SK-N-SH (cell line): Measurements from ENCODE around the gene BCAP31. TPM values are rescaled to one million over a fixed set of nuclear protein-coding genes. Genes with fewer than 3 reads are reported as not detected.

Experiments
- CTCF ChIA-PET: fragments of 300-600, 350-600 bp; formaldehyde crosslinking; extraction: SDS; loops from one replicate; lab custom pipeline; 2021; lab: Yijun Ruan, JAX
- POLR2A ChIA-PET: fragments of 350-600 bp; sonication (Branson Sonifier 250); formaldehyde crosslinking; extraction: SDS; loops from one replicate; lab custom pipeline; 2020; ENCODE audit warnings: antibody characterized with exemption, inconsistent platforms; lab: Yijun Ruan, JAX
- DNase-seq: peaks from one replicate; pipeline ENCODE4 v3.0.0; 2012
- H2AFZ ChIP-seq: fragments of 200-600 bp; sonication (generic); 2 replicates; pipeline ENCODE4 v1.8.1; 2016; ENCODE audit warnings: antibody characterized with exemption, mild to moderate bottlenecking, low read depth
- H3F3A ChIP-seq: fragments of 200-600 bp; sonication (generic); replicated peaks from 2 replicates; pipeline ENCODE3; 2016; ENCODE audit warnings: antibody characterized with exemption, mild to moderate bottlenecking; ENCODE audit not compliant: insufficient read depth
- H3K27ac ChIP-seq, 2 experiments: fragments of 200-500 bp in 1 of 2; fragments of 200-600 bp in 1 of 2; sonication (Bioruptor generic) in 1 of 2; sonication (generic), shearing (Covaris generic) in 1 of 2; 2 replicates each; pipeline versions ENCODE4 v1.5.1 to v1.6.1; 2014 to 2016; ENCODE audit warnings: low read depth in 2 of 2, inconsistent platforms in 1 of 2, low read length in 1 of 2, mild to moderate bottlenecking in 1 of 2, mixed read lengths in 1 of 2
- H3K27me3 ChIP-seq: fragments of 200-600 bp; sonication (generic), shearing (Covaris generic); 2 replicates; pipeline ENCODE4 v1.6.1; 2016; ENCODE audit warnings: mixed run types; ENCODE audit not compliant: insufficient read depth
- H3K36me3 ChIP-seq, 2 experiments: fragments of 200-500 bp in 1 of 2; fragments of 200-600 bp in 1 of 2; sonication (Bioruptor generic) in 1 of 2; sonication (generic) in 1 of 2; replicated peaks in 1 of 2; 2 replicates each; pipeline versions ENCODE3 to v1.5.1; 2014 to 2016; ENCODE audit warnings: low read length in 1 of 2, mild to moderate bottlenecking in 1 of 2; ENCODE audit not compliant: insufficient read depth in 2 of 2, control insufficient read depth in 1 of 2
- H3K4me1 ChIP-seq, 2 experiments: fragments of 200-500 bp in 1 of 2; fragments of 200-600 bp in 1 of 2; sonication (Bioruptor generic) in 1 of 2; sonication (generic), shearing (Covaris generic) in 1 of 2; 2 replicates each; pipeline versions ENCODE4 v1.5.1 to v1.6.1; 2014 to 2016; ENCODE audit warnings: low read depth in 1 of 2, low read length in 1 of 2, mixed run types in 1 of 2; ENCODE audit not compliant: insufficient read depth in 2 of 2, control insufficient read depth in 1 of 2
- H3K4me2 ChIP-seq: fragments of 200-600 bp; sonication (generic), shearing (Covaris generic); 2 replicates; pipeline ENCODE4 v1.6.1; 2017; ENCODE audit warnings: mixed run types
- H3K4me3 ChIP-seq, 2 experiments: fragments of 200-500 bp in 1 of 2; fragments of 200-600 bp in 1 of 2; sonication (Bioruptor generic) in 1 of 2; sonication (generic), shearing (Covaris generic) in 1 of 2; 2 replicates each; pipeline versions ENCODE4 v1.5.1 to v1.8.1; 2014 to 2016; ENCODE audit warnings: low read depth in 2 of 2, inconsistent platforms in 1 of 2, low read length in 1 of 2, mild to moderate bottlenecking in 1 of 2, mixed read lengths in 1 of 2, moderate library complexity in 1 of 2
- H3K79me2 ChIP-seq: fragments of 200-600 bp; sonication (generic); 2 replicates; pipeline ENCODE4 v1.8.1; 2017; ENCODE audit warnings: mild to moderate bottlenecking; ENCODE audit not compliant: insufficient read depth
- H3K9ac ChIP-seq: fragments of 200-600 bp; sonication (generic); 2 replicates; pipeline ENCODE4 v1.6.1; 2017; ENCODE audit warnings: mixed run types
- H3K9me2 ChIP-seq: fragments of 200-600 bp; sonication (generic); 2 replicates; pipeline ENCODE4 v1.6.1; 2017; ENCODE audit warnings: mixed run types
- H3K9me3 ChIP-seq: fragments of 200-600 bp; sonication (generic); 2 replicates; pipeline ENCODE4 v1.6.1; 2017; ENCODE audit warnings: mixed run types, mild to moderate bottlenecking, moderate library complexity
- H4K20me1 ChIP-seq: fragments of 200-600 bp; sonication (generic); 2 replicates; pipeline ENCODE4 v1.6.1; 2017; ENCODE audit warnings: mild to moderate bottlenecking, mixed run types; ENCODE audit not compliant: insufficient read depth
- CHD2 ChIP-seq: fragments of 150-350 bp; IDR thresholded peaks from 2 replicates; pipeline ENCODE4 v1.6.1; 2018; ENCODE audit warnings: low read length; ENCODE audit not compliant: partially characterized antibody
- EZH2phosphoT487 ChIP-seq: fragments of 200-600 bp; sonication (generic); IDR thresholded peaks from 2 replicates; pipeline ENCODE4 v1.6.1; 2017; ENCODE audit warnings: low read depth, mixed run types, mild to moderate bottlenecking, antibody characterized with exemption, moderate library complexity, borderline replicate concordance
- FOSL2 ChIP-seq: IDR thresholded peaks from 2 replicates; pipeline ENCODE4 v1.4.0; 2012; ENCODE audit warnings: low read depth, mild to moderate bottlenecking, moderate library complexity, borderline replicate concordance
- FOXJ3 ChIP-seq: sonication (generic); formaldehyde crosslinking; IDR thresholded peaks from 2 replicates; pipeline ENCODE4 v1.5.1; 2020; ENCODE audit warnings: mild to moderate bottlenecking, missing genetic modification reagents
- FOXM1 ChIP-seq: IDR thresholded peaks from 2 replicates; pipeline ENCODE4 v1.4.0; 2012; ENCODE audit warnings: low read depth, mild to moderate bottlenecking
- GABPA ChIP-seq: IDR thresholded peaks from 2 replicates; pipeline ENCODE4 v1.4.0; 2012; ENCODE audit warnings: low read depth, mild to moderate bottlenecking
- MEF2A ChIP-seq: IDR thresholded peaks from 2 replicates; pipeline ENCODE4 v1.4.0; 2012; ENCODE audit warnings: low read depth, borderline replicate concordance
- MXI1 ChIP-seq: IDR thresholded peaks from 2 replicates; pipeline ENCODE4 v1.6.1; 2012; ENCODE audit warnings: mild to moderate bottlenecking, low read depth, low read length, improper control_type of control experiment
- NFIC ChIP-seq: IDR thresholded peaks from 2 replicates; pipeline ENCODE4 v1.4.0; 2012; ENCODE audit warnings: borderline replicate concordance
- NRF1 ChIP-seq: IDR thresholded peaks from 2 replicates; pipeline ENCODE4 v1.6.1; 2012; ENCODE audit warnings: low read depth, mild to moderate bottlenecking, low read length
- PBX3 ChIP-seq: IDR thresholded peaks from 2 replicates; pipeline ENCODE4; 2012
- RCOR1 ChIP-seq: fragments of 150-350 bp; IDR thresholded peaks from 2 replicates; pipeline ENCODE4 v1.6.1; 2017; ENCODE audit warnings: antibody characterized with exemption, low read length
- RXRA ChIP-seq: IDR thresholded peaks from 2 replicates; pipeline ENCODE4 v1.4.0; 2012; ENCODE audit warnings: low read depth, mild to moderate bottlenecking, borderline replicate concordance
- SIN3A ChIP-seq: IDR thresholded peaks from 2 replicates; pipeline ENCODE4 v1.6.1; 2012; ENCODE audit warnings: low read depth, mild to moderate bottlenecking, low read length, moderate library complexity, borderline replicate concordance
- SMC3 ChIP-seq: IDR thresholded peaks from 2 replicates; pipeline ENCODE4 v1.6.1; 2012; ENCODE audit warnings: low read depth, low read length, improper control_type of control experiment
- WGBS: methylation state at CpG from one replicate; pipeline ENCODE4 v1.1.6; 2017; ENCODE audit warnings: low lambda C conversion rate; 5-methylcytosine and 5-hydroxymethylcytosine counted together
- polyA plus RNA-seq, 3 experiments: library from polyadenylated mRNA; depleted of rRNA; stranded (reverse); fragments of >200 nt; gene quantifications; 2 replicates each; pipeline ENCODE4 v1.2.3, GENCODE V29; 2012
- TF ChIP-seq, protein P1 (sequence below): fragments of 200-600 bp; sonication (generic); IDR thresholded peaks from 2 replicates; pipeline ENCODE4 v1.6.1; 2017; ENCODE audit warnings: antibody characterized with exemption, mild to moderate bottlenecking, moderate library complexity
- TF ChIP-seq, protein P2 (sequence below): fragments of 150-350 bp; IDR thresholded peaks from 2 replicates; pipeline ENCODE4 v1.6.1; 2016; ENCODE audit warnings: mild to moderate bottlenecking, low read depth, low read length
- TF ChIP-seq, protein P3 (sequence below): IDR thresholded peaks from 2 replicates; pipeline ENCODE4 v1.4.0; 2012; ENCODE audit warnings: low read depth, borderline replicate concordance

The BCAP31 gene
- polyA plus RNA-seq, 1 of the 3 experiments (the other 2 are of a cell fraction), result 173 TPM

GRCh38 chrX:153735274-153735673 is 11.1 kb upstream of the BCAP31 start:
- WGBS, result 80% methylated on average over 9 of the region's 9 CpGs
- Histone ChIP-seq H3K79me2 (no peaks in the 10 kb centered on the region), H3K27me3 (no peaks in the 10 kb centered on the region; the same call in 1 of the 2 replicates), H3K4me1 (peaks cover 0 to 7% of the 10 kb centered on the region in 2 experiments; a peak in 1 of 4 replicates), H3K9me2 (no peaks in the 10 kb centered on the region), H3K36me3 (peaks cover 2 to 8% of the 10 kb centered on the region in 2 experiments), H4K20me1 (no peaks in the 10 kb centered on the region), H3K9me3 (no peaks in the 10 kb centered on the region), H2AFZ (no peak overlapping the region), H3K4me2 (no peak overlapping the region), H3K27ac (no peak overlapping the region), H3K4me3 (no peak overlapping the region), H3K9ac (no peak overlapping the region), H3F3A (no peaks in the 10 kb centered on the region)
- no peak for TF ChIP-seq RXRA
- TF ChIP-seq, protein P1, sequence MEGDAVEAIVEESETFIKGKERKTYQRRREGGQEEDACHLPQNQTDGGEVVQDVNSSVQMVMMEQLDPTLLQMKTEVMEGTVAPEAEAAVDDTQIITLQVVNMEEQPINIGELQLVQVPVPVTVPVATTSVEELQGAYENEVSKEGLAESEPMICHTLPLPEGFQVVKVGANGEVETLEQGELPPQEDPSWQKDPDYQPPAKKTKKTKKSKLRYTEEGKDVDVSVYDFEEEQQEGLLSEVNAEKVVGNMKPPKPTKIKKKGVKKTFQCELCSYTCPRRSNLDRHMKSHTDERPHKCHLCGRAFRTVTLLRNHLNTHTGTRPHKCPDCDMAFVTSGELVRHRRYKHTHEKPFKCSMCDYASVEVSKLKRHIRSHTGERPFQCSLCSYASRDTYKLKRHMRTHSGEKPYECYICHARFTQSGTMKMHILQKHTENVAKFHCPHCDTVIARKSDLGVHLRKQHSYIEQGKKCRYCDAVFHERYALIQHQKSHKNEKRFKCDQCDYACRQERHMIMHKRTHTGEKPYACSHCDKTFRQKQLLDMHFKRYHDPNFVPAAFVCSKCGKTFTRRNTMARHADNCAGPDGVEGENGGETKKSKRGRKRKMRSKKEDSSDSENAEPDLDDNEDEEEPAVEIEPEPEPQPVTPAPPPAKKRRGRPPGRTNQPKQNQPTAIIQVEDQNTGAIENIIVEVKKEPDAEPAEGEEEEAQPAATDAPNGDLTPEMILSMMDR, result peak; percentile 15; the same call in 1 of the 2 replicates
- POLR2A ChIA-PET, result no interaction called here
- DNase-seq, result no peak
- CTCF ChIA-PET, result interaction anchor here (0.9 kb wide), 1 partner anchor 28 kb away, joined by 3 read pairs; no protein-coding TSS in a partner anchor

DNA sequence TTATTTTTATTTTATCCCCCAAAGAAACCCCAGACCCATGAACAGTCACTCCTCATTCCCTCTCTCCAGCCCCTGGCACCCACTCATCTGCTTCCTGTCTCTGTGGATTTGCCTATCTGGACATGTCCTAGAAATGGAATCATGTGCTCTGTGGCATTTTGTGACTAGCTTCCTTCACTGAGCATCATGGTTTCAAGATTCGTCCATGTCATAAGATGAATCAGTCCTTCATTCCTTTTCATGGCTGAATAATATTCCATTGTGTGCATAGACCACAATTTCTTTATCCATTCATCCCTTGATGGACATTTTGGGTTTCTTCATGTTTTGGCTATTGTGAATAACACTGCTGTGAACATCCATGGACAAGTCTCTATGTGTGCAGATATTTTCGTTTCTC is 10.7 kb upstream of the BCAP31 start:
- no peak for TF ChIP-seq PBX3
- TF ChIP-seq EZH2phosphoT487, result no peak
- no peak for TF ChIP-seq RCOR1
- TF ChIP-seq SIN3A, result no peak
- TF ChIP-seq FOXJ3 (CRISPR knock-in tag), result no peak
- no peak for TF ChIP-seq NFIC
- no peak for TF ChIP-seq MXI1
- TF ChIP-seq SMC3, result no peak
- TF ChIP-seq, protein P2, sequence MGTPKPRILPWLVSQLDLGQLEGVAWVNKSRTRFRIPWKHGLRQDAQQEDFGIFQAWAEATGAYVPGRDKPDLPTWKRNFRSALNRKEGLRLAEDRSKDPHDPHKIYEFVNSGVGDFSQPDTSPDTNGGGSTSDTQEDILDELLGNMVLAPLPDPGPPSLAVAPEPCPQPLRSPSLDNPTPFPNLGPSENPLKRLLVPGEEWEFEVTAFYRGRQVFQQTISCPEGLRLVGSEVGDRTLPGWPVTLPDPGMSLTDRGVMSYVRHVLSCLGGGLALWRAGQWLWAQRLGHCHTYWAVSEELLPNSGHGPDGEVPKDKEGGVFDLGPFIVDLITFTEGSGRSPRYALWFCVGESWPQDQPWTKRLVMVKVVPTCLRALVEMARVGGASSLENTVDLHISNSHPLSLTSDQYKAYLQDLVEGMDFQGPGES, result no peak
- no peak for TF ChIP-seq FOXM1
- TF ChIP-seq FOSL2, result no peak
- no peak for TF ChIP-seq GABPA
- no peak for TF ChIP-seq NRF1
- no peak for TF ChIP-seq RXRA
- no peak for TF ChIP-seq CHD2
- TF ChIP-seq MEF2A, result no peak
- TF ChIP-seq, protein P1, result no peak
- TF ChIP-seq, protein P3, sequence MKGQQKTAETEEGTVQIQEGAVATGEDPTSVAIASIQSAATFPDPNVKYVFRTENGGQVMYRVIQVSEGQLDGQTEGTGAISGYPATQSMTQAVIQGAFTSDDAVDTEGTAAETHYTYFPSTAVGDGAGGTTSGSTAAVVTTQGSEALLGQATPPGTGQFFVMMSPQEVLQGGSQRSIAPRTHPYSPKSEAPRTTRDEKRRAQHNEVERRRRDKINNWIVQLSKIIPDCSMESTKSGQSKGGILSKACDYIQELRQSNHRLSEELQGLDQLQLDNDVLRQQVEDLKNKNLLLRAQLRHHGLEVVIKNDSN, result no peak
- POLR2A ChIA-PET, result no interaction called here
- DNase-seq, result no peak
- Histone ChIP-seq H3K79me2 (no peaks in the 10 kb centered on the region), H4K20me1 (no peaks in the 10 kb centered on the region), H3K9ac (no peak overlapping the region), H3K9me2 (no peaks in the 10 kb centered on the region), H2AFZ (no peak overlapping the region), H3K27me3 (no peaks in the 10 kb centered on the region; the same call in 1 of the 2 replicates), H3K27ac (no peak overlapping the region), H3K4me1 (peaks cover 0 to 7% of the 10 kb centered on the region in 2 experiments; a peak in 1 of 4 replicates), H3K4me2 (no peak overlapping the region), H3K9me3 (no peaks in the 10 kb centered on the region), H3F3A (no peaks in the 10 kb centered on the region), H3K4me3 (no peak overlapping the region), H3K36me3 (peaks cover 2 to 8% of the 10 kb centered on the region in 2 experiments)
- CTCF ChIA-PET, result interaction anchor here (0.9 kb wide), 1 partner anchor 29 kb away, joined by 3 read pairs; no protein-coding TSS in a partner anchor
- WGBS, result 60% methylated on average over 2 of the region's 2 CpGs
